HG03095 (cell line): ENCODE measurements around the gene APOE.
A peak's percentile ranks its signal among the peaks of the same experiment; 100 is the strongest.
"Not testable (repeated sequence)": the region's sequence is repeated elsewhere in the genome, so short reads cannot be mapped to it uniquely, and the experiment has no call there.

Experiments used
- ATAC-seq: cut with Tn5 transposase; IDR thresholded peaks from one replicate; pipeline ENCODE4 v1.9.1; 2021; ENCODE audit warnings: moderate library complexity; ENCODE audit not compliant: unreplicated experiment

The APOE gene

DNA sequence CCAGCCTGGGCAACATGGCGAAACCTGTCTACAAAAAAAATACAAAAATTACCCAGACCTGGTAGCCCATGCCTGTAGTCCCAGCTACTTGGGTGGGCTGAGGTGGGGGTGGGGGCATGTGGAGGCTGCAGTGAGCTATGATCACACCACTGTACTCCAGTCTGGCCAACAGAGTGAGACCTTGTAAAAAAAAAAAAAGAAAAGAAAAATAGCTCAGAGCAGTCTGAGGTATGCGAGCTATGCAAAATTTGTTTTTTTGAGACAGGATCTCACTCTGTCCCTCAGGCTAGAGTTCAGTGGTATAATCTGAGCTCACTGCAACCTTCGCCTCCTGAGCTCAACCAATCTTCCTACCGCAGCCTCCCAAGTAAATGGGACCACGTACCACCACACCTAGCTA is 21.7 kb upstream of the APOE start:
- ATAC-seq, result no peak

DNA sequence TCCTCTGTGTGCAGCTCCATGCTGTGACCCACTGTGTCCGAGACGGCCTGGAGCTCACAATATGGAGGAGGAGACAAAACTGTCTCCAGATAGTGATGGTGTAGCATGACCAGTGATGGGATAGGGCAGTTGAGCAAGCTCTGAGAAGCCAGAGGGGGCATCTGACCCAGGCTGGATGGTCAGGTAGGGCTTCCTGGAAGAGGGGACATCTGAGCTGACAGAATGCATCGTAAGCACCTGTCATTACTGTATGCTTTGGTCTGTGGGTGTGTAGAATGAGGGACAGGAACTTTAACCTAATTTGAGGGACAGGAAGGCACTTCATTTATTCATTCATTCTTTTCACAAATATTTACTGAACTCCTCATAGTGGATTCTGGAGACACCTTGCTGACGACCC is 21.0 kb upstream of the APOE start:
- no peak for ATAC-seq

DNA sequence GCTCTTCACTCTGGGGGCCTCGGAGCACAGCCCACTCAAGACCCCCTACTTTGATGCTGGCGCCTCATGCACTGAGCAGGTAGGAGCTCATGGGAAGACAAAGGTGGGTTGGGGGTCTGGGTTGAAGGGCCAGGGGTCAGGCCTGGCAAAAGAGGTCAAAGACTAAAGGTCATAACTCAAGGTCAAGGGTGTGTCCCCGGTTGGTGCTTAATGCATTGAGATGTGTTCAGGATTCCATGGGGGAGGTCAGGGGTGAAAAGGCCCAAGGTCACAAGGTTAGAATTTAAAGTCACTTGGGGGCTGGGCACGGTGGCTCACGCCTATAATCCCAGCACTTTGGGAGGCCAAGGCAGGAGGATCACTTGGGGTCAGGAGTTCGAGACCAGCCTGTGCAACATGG is 19.5 kb upstream of the APOE start:
- ATAC-seq, result no peak

DNA sequence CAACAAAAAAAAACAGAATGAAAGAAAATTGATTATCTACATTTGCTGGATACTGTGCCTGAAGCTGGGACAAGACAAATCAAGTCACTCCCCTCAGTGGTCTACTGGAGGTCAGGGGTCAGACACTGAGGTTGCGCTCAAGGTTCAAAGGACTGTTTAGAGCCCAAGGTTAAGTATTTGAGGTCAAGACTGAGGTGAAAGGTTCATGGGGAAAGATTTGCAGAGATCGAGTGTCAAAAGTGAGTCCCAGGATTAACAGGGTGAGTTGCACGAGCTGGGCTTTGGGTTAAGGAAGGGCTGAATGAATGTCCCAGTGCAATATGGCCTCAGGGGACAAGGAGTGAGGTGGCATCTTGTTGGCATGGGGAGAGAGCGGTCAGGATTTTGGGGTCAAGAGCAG is 17.9 kb upstream of the APOE start:
- ATAC-seq, result no peak

DNA sequence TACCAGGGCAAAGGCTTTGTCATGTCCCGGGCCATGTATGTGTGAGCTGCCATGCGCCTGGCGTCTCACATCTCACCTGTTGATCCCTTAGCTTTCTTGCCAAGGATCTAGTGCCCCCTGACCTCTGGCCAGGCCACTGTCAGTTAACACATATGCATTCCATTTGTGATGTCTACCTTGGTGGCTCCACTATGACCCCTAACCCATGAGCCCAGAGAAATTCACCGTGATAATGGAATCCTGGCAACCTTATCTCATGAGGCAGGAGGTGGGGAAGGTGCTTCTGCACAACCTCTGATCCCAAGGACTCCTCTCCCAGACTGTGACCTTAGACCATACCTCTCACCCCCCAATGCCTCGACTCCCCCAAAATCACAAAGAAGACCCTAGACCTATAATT is 17.3 kb upstream of the APOE start:
- not testable (repeated sequence) for ATAC-seq

DNA sequence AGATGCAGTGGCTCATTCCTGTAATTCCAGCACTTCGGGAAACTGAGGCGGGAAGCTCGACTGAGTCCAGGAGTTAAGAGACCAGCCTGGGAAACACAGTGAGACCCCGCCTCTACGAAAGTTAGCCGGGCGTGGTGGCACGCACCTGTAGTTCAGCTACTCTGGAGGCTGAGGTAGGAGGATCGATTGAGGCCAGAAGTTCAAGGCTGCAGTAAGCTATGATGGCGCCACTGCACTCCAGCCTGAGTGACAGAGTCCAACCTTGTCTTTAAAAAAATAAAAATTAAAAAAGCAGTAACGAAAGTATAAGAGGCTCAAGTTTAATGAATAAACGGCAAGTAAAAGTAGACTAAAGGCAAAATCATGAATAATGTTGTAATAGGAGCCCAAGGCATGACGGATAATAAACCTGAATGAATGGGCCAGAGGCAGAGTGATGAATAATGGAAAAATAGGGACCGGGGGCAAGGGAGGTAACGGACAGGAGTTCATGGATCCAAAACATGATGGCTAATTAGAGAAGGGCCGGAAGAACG is 15.7 kb upstream of the APOE start:
- no peak for ATAC-seq

DNA sequence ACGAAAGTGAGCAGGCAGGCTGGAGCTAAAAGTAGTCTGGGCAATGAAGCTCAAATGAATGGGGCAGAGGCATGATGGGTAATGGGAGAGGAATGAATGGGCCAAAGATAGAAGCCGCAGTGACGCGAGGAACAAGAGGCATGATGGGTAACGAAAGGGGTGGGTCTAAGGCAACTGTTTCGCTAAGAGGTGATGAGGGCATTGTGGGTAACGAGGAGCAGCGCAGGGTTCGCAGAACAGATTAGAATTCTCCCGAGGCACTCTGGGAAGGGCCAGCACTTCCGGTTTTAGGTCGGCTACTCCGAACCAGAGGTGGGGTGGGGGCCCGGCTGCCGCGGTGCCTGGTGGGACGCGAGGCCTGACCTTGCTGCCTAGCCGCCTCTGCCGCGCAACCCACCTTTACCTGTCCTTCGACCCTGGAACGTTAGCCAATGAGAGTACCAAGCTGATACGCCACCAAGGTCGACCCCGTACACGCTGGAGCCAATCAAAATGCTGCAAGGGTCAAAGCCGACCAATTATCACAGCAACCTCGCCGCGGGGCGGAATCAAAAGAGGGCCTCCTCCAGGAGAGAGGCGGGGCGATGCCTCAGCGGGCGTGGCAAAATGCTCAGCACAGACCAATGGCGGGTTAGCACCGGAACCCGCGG is 15.1 kb upstream of the APOE start:
- ATAC-seq, result peak; percentile 82

DNA sequence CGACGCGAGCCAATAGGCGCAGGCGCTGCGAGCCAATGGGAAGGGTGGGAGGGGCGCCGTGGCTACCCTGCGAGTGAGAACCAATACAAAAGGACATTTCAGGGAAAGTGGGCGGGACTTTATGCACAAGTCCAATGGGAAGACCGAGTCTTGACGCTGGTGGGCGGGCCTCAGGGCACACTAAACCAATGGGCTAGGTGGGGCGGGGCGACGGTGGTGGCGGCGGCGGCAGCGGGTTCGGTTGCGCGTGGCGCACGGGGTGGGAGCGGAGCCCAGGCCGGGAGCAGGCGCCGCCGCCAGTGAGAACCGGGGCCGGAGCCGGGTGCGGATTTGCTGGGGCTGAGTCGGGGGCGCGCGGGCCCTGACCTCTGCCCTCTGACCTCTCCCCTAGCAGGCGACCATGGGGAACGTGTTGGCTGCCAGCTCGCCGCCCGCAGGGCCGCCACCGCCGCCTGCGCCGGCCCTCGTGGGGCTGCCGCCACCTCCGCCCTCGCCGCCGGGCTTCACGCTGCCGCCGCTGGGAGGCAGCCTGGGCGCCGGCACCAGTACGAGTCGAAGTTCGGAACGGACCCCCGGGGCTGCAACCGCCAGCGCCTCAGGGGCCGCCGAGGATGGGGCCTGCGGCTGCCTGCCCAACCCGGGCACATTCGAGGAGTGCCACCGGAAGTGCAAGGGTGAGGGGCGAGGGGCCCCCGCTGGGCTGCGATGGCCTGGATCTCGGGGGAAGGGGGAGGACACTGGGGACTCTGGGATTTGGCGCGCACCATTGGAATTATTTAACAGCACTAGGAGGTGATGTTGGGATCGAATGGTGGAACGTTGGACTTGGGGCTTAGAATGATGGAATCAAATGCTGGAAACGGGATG is 14.3 kb upstream of the APOE start, which contains the start of gene TOMM40:
Gene TOMM40, plus strand, starts transcription at position 239 of the 867 bp plus-strand sequence. Its CDS starts 162 bp downstream, at position 401.
- peak; percentile 53 for ATAC-seq

DNA sequence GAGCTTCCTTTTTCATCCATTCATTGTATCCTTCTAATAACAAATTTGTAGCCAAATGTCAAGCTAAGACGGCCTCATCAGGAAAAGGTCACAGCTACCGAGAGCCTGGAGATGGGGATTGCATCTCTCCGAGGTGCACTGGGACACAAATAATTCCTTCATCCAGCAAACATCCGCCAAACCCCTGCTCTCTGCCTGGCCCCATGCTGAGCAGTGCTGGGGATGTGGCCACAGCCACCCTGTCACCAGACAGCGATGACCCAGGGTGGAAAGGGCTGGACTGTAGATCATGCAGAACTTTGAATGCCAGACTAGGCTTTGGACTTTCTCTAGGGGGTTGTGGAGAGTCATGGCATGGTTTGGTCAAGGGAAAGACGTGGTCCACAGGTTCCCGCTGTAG is 12.7 kb upstream of the APOE start:
- no peak for ATAC-seq

DNA sequence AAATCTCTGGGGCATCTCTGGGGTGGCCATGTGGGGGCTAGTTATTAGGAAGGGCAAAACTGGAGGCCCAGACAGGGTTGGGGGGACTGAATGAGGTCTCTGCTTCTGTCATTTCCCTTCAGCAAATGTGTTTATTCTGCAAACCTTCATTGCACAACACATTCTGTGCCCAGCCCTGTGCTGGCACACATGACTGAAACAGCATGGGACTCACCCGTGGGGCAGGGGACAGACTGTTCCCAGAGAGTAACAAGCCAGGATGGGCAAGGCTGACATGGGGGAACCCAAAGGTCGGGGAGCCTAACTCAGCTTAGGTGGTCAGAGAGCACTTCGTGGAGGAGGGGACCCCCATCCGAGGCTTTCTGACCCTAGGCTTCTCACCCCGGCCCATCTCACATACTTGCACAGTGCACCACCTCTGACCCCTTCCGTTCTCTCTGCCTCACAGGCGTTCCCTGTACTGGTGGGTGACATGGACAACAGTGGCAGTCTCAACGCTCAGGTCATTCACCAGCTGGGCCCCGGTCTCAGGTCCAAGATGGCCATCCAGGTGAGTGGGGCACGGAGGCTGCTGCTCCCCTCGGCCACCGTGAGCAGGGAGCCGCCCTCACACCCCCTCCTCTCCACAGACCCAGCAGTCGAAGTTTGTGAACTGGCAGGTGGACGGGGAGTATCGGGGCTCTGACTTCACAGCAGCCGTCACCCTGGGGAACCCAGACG is 12.1 kb upstream of the APOE start:
- ATAC-seq, result no peak

DNA sequence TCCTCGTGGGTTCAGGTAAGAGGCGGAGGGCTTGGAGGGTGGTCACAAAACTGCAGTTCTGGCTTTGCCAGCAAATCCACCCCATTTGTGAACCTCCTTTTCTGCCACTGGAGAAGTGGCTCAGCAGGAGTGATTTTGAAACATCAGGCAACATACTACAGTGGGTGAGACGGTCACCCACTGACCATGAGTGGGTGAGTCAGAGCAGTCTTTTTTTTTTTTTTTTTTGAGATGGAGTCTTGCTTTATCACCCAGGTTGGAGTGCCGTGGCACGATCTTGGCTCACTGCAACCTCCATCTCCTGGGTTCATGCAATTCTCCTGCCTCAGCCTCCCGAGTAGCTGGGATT is 11.6 kb upstream of the APOE start:
- ATAC-seq, result no peak

DNA sequence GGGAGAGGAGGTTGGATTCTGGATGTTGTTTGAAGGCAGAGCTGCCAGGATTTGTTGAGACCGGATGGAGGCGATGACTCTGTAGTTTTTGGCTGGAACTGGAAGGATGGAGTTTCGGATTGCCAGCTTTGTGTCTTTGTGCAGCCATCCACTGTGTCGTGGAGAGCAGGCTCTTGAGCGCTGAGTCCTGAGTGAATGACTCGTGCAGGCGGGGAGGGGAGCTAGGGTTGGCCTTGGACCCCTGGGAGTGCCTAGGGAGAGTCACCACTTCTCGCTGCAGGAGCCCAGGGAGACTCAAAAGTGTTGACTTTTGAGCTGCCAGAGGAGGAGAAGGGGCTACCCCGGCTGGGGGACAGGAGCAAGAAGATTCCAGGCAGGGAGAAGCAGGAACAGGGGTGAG is 10.7 kb upstream of the APOE start:
- ATAC-seq, result no peak

DNA sequence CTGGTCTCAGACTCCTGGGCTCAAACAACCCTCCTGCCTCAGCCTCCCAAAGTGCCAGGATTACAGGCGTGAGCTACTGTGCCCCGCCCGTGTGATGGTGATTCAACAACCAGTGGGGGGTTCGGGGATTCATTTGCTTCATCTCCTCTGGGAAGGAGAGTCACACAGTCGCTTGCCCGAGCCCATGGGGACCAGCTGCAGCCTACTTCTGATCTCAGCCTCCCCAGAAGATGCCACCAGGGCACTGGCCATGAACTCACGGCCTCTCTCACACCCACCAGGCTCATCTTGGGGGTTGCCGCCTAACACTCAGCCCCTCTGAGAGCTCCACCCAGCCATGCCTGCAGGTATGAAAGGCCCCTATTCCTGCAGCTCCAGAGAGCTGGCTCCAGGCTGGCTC is 7.8 kb upstream of the APOE start:
- no peak for ATAC-seq

DNA sequence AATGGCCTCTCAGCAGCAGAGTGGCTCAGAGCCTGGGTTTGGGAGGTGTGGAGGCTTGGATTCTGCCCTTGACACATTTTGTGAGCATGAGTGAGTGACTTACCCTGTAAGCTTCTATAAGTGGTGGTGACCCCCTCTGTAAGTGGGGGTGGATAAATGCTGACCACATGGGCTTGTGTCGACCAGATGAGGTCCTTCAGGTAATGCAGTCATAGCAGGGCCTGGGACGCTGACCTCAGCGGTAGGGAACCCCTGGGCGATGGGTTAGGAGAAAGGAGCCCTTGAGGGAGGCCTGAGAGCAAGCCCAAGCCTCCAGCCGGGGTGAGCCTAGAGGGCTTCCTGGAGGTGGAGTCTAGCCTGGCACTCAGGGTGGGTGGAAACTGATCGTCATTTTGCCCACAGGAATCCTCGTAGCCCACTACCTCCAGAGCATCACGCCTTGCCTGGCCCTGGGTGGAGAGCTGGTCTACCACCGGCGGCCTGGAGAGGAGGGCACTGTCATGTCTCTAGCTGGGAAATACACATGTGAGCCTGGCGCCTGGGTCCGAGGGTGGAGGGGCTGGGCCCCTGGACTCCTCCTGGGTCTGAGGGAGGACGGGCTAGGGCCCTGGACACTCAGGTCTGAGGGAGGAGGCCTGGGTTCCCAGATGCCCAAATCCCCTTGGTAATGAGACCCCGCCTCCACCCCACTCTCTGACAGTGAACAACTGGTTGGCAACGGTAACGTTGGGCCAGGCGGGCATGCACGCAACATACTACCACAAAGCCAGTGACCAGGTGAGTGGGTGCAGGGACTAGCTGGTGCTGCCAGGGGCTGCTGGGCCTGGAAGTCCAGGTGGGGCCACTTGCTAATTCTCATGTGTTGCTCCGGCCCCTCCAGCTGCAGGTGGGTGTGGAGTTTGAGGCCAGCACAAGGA is 5.0 kb upstream of the APOE start:
- no peak for ATAC-seq

DNA sequence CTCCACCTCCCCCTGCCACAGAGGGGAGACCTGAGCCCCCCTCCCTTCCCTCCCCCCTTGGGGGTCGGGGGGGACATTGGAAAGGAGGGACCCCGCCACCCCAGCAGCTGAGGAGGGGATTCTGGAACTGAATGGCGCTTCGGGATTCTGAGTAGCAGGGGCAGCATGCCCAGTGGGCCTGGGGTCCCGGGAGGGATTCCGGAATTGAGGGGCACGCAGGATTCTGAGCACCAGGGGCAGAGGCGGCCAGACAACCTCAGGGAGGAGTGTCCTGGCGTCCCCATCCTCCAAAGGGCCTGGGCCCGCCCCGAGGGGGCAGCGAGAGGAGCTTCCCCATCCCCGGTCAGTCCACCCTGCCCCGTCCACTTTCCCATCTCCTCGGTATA is 2.4 kb upstream of the APOE start:
- no peak for ATAC-seq

DNA sequence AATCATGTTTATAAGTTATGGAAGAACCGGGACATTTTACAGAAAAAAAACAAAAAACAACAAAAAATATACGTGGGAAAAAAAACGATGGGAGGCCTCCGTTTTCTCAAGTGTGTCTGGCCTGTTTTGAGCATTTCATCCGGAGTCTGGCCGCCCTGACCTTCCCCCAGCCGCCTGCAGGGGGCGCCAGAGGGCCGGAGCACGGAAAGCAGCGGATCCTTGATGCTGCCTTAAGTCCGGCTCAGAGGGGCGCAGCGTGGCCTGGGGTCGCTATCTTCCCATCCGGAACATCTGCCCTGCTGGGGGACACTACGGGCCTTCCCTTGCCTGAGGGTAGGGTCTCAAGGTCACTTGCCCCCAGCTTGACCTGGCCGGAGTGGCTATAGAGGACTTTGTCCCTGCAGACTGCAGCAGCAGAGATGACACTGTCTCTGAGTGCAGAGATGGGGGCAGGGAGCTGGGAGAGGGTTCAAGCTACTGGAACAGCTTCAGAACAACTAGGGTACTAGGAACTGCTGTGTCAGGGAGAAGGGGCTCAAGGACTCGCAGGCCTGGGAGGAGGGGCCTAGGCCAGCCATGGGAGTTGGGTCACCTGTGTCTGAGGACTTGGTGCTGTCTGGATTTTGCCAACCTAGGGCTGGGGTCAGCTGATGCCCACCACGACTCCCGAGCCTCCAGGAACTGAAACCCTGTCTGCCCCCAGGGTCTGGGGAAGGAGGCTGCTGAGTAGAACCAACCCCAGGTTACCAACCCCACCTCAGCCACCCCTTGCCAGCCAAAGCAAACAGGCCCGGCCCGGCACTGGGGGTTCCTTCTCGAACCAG is 1.8 kb upstream of the APOE start:
- no peak for ATAC-seq

DNA sequence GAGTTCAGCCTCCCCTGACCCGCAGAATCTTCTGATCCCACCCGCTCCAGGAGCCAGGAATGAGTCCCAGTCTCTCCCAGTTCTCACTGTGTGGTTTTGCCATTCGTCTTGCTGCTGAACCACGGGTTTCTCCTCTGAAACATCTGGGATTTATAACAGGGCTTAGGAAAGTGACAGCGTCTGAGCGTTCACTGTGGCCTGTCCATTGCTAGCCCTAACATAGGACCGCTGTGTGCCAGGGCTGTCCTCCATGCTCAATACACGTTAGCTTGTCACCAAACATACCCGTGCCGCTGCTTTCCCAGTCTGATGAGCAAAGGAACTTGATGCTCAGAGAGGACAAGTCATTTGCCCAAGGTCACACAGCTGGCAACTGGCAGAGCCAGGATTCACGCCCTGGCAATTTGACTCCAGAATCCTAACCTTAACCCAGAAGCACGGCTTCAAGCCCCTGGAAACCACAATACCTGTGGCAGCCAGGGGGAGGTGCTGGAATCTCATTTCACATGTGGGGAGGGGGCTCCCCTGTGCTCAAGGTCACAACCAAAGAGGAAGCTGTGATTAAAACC is 1.1 kb upstream of the APOE start:
- ATAC-seq, result no peak

DNA sequence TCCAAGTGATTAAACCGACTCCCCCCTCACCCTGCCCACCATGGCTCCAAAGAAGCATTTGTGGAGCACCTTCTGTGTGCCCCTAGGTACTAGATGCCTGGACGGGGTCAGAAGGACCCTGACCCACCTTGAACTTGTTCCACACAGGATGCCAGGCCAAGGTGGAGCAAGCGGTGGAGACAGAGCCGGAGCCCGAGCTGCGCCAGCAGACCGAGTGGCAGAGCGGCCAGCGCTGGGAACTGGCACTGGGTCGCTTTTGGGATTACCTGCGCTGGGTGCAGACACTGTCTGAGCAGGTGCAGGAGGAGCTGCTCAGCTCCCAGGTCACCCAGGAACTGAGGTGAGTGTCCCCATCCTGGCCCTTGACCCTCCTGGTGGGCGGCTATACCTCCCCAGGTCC is 2.0 kb downstream of the APOE start:
- ATAC-seq, result no peak

DNA sequence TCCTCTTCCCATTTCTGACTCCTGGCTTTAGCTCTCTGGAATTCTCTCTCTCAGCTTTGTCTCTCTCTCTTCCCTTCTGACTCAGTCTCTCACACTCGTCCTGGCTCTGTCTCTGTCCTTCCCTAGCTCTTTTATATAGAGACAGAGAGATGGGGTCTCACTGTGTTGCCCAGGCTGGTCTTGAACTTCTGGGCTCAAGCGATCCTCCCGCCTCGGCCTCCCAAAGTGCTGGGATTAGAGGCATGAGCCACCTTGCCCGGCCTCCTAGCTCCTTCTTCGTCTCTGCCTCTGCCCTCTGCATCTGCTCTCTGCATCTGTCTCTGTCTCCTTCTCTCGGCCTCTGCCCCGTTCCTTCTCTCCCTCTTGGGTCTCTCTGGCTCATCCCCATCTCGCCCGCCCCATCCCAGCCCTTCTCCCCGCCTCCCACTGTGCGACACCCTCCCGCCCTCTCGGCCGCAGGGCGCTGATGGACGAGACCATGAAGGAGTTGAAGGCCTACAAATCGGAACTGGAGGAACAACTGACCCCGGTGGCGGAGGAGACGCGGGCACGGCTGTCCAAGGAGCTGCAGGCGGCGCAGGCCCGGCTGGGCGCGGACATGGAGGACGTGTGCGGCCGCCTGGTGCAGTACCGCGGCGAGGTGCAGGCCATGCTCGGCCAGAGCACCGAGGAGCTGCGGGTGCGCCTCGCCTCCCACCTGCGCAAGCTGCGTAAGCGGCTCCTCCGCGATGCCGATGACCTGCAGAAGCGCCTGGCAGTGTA is 2.7 kb downstream of the APOE start:
- ATAC-seq, result no peak
